Uterus (tissue), 4 donors: ENCODE measurements around the gene XIAP. TPM values are rescaled to one million over a fixed set of nuclear protein-coding genes. Genes with fewer than 3 reads are reported as not detected.
"Not testable (repeated sequence)": the region's sequence is repeated elsewhere in the genome, so short reads cannot be mapped to it uniquely, and the experiment has no call there.

Source experiments
- DNase-seq, 2 donors: peaks; one replicate each; pipeline ENCODE4 v3.0.0-alpha.2; 2019 to 2020
- H3K27ac ChIP-seq, 2 donors: fragments of 200-600 bp; sonication (generic); 1 replicate in 1 of 2; 2 replicates in 1 of 2; pipeline ENCODE4 v1.5.1; 2016 to 2018
- H3K27me3 ChIP-seq, 2 donors: fragments of 200-600 bp; sonication (generic); one replicate each; pipeline ENCODE4 v1.5.1; 2018 to 2019; ENCODE audit warnings: control low read depth in 1 of 2
- H3K36me3 ChIP-seq, 2 donors: fragments of 200-600 bp; sonication (generic); one replicate each; pipeline ENCODE4 v1.5.1; 2019; ENCODE audit warnings: control low read depth in 1 of 2
- H3K4me1 ChIP-seq, 2 donors: fragments of 200-600 bp; sonication (generic); one replicate each; pipeline ENCODE4 v1.5.1; 2018 to 2019; ENCODE audit warnings: control low read depth in 1 of 2
- H3K4me3 ChIP-seq, 2 donors: fragments of 200-600 bp; sonication (generic); 1 replicate in 1 of 2; 2 replicates in 1 of 2; pipeline ENCODE4 v1.5.1; 2018 to 2019; ENCODE audit warnings: mild to moderate bottlenecking in 1 of 2
- H3K9me3 ChIP-seq, 2 donors: fragments of 200-600 bp; sonication (generic); one replicate each; pipeline ENCODE4 v1.5.1; 2019; ENCODE audit warnings: control low read depth in 1 of 2
- CTCF ChIP-seq, 4 experiments: fragments of 200-600 bp in 2 of 4; fragments of 450-650 bp in 2 of 4; sonication (generic) in 2 of 4; IDR thresholded peaks; one replicate each; pipeline ENCODE4 v1.5.1; 2016 to 2019; ENCODE audit warnings: antibody characterized with exemption in 4 of 4, mild to moderate bottlenecking in 2 of 4, moderate library complexity in 1 of 4
- POLR2A ChIP-seq, 2 donors: fragments of 450-650 bp; IDR thresholded peaks; one replicate each; pipeline ENCODE4 v1.6.1; 2016; ENCODE audit warnings: antibody characterized with exemption in 2 of 2, mild to moderate bottlenecking in 1 of 2, moderate library complexity in 1 of 2
- intact Hi-C: fragments of 100-400 bp; cut with DNase I; formaldehyde crosslinking; loops from one replicate; pipeline ENCODE4 v1.15.1; 2023; ENCODE audit warnings: low total_unique reads
- total RNA-seq, 4 donors: library from RNA; depleted of rRNA in 3 of 4; stranded (reverse); fragments of >200 nt in 3 of 4; gene quantifications; one replicate each; pipeline versions ENCODE4 v1.1.0 to v1.2.4, GENCODE V29; 2014 to 2023
- donor health status: DM: yes; HTN: yes; CAD: no.

The XIAP gene
- total RNA-seq, 4 donors from 2014 or later: 4.9 to 83.5 (median 56.6) TPM

- intact Hi-C loops: no loop called here
- no peak for DNase-seq
- Histone ChIP-seq H3K27ac (no peak overlapping the region), H3K36me3 (no peaks in the 10 kb centered on the region), H3K4me3 (no peak overlapping the region), H3K9me3 (no peaks in the 10 kb centered on the region), H3K27me3 (no peaks in the 10 kb centered on the region), H3K4me1 (no peaks in the 10 kb centered on the region)
- TF ChIP-seq CTCF (IDR thresholded peaks at IDR 0.05): no peak
- TF ChIP-seq POLR2A (IDR thresholded peaks at IDR 0.05): no peak
Observed at GRCh38 chrX:123822965-123823364, 36.9 kb upstream of the XIAP start.

GRCh38 chrX:123830309-123830708 lies 29.5 kb upstream of the XIAP start:
- intact Hi-C loops: no loop called here
- no peaks in the 10 kb centered on the region for H3K4me1 ChIP-seq
- H3K4me3 ChIP-seq: no peak overlapping the region
- H3K27me3 ChIP-seq: no peaks in the 10 kb centered on the region
- no peaks in the 10 kb centered on the region for H3K36me3 ChIP-seq
- no peak overlapping the region for H3K27ac ChIP-seq
- no peaks in the 10 kb centered on the region for H3K9me3 ChIP-seq
- TF ChIP-seq POLR2A (IDR thresholded peaks at IDR 0.05) (no peak), CTCF (IDR thresholded peaks at IDR 0.05) (no peak)
- DNase-seq: no peak

- no peaks in the 10 kb centered on the region for H3K4me1 ChIP-seq
- intact Hi-C loops: no loop called here
Observed at GRCh38 chrX:123833387-123833786, 26.5 kb upstream of the XIAP start.

GRCh38 chrX:123834116-123834515 lies 25.7 kb upstream of the XIAP start:
- Histone ChIP-seq H3K27me3 (no peaks in the 10 kb centered on the region), H3K4me1 (no peaks in the 10 kb centered on the region), H3K4me3 (no peak overlapping the region), H3K27ac (no peak overlapping the region), H3K9me3 (no peaks in the 10 kb centered on the region), H3K36me3 (no peaks in the 10 kb centered on the region)
- intact Hi-C loops: no loop called here
- no peak for TF ChIP-seq POLR2A (IDR thresholded peaks at IDR 0.05)
- no peak for TF ChIP-seq CTCF (IDR thresholded peaks at IDR 0.05)
- no peak for DNase-seq

More at GRCh38 chrX:123833387-123833786, 26.5 kb upstream of the XIAP start:
- Histone ChIP-seq H3K27me3 (no peaks in the 10 kb centered on the region), H3K9me3 (no peaks in the 10 kb centered on the region), H3K4me3 (no peak overlapping the region), H3K36me3 (no peaks in the 10 kb centered on the region), H3K27ac (no peak overlapping the region)
- peak; percentile 29 to 37 for DNase-seq
- TF ChIP-seq CTCF (IDR thresholded peaks at IDR 0.05) (peak; percentile 53 to 72 (median 64)), POLR2A (IDR thresholded peaks at IDR 0.05) (no peak)

- Histone ChIP-seq H3K27ac (no peak overlapping the region), H3K4me1 (no peaks in the 10 kb centered on the region), H3K27me3 (no peaks in the 10 kb centered on the region), H3K9me3 (no peaks in the 10 kb centered on the region), H3K36me3 (no peaks in the 10 kb centered on the region), H3K4me3 (no peak overlapping the region)
- TF ChIP-seq CTCF (IDR thresholded peaks at IDR 0.05): no peak
- TF ChIP-seq POLR2A (IDR thresholded peaks at IDR 0.05): no peak
- DNase-seq: no peak
- intact Hi-C loops: no loop called here
Observed at GRCh38 chrX:123835661-123836371, 24.0 kb upstream of the XIAP start.

GRCh38 chrX:123845129-123845528 lies 14.7 kb upstream of the XIAP start:
- H3K27ac ChIP-seq, DNase-seq, intact Hi-C loops, H3K27me3 ChIP-seq, H3K4me1 ChIP-seq, H3K9me3 ChIP-seq, H3K4me3 ChIP-seq, H3K36me3 ChIP-seq: not testable (repeated sequence)
